Uterus (tissue), 4 donors: Measurements from ENCODE around the gene YES1. TPM values are rescaled to one million over a fixed set of nuclear protein-coding genes. Genes with fewer than 3 reads are reported as not detected.
A peak's percentile ranks its signal among the peaks of the same experiment; 100 is the strongest.

Source experiments
- DNase-seq, 2 donors: peaks; one replicate each; pipeline ENCODE4 v3.0.0-alpha.2; 2019 to 2020
- H3K27ac ChIP-seq, 2 donors: fragments of 200-600 bp; sonication (generic); 1 replicate in 1 of 2; 2 replicates in 1 of 2; pipeline ENCODE4 v1.5.1; 2016 to 2018
- H3K27me3 ChIP-seq, 2 donors: fragments of 200-600 bp; sonication (generic); one replicate each; pipeline ENCODE4 v1.5.1; 2018 to 2019; ENCODE audit warnings: control low read depth in 1 of 2
- H3K36me3 ChIP-seq, 2 donors: fragments of 200-600 bp; sonication (generic); one replicate each; pipeline ENCODE4 v1.5.1; 2019; ENCODE audit warnings: control low read depth in 1 of 2
- H3K4me1 ChIP-seq, 2 donors: fragments of 200-600 bp; sonication (generic); one replicate each; pipeline ENCODE4 v1.5.1; 2018 to 2019; ENCODE audit warnings: control low read depth in 1 of 2
- H3K4me3 ChIP-seq, 2 donors: fragments of 200-600 bp; sonication (generic); 1 replicate in 1 of 2; 2 replicates in 1 of 2; pipeline ENCODE4 v1.5.1; 2018 to 2019; ENCODE audit warnings: mild to moderate bottlenecking in 1 of 2
- H3K9me3 ChIP-seq, 2 donors: fragments of 200-600 bp; sonication (generic); one replicate each; pipeline ENCODE4 v1.5.1; 2019; ENCODE audit warnings: control low read depth in 1 of 2
- POLR2A ChIP-seq, 2 donors: fragments of 450-650 bp; IDR thresholded peaks; one replicate each; pipeline ENCODE4 v1.6.1; 2016; ENCODE audit warnings: antibody characterized with exemption in 2 of 2, mild to moderate bottlenecking in 1 of 2, moderate library complexity in 1 of 2
- intact Hi-C: fragments of 100-400 bp; cut with DNase I; formaldehyde crosslinking; loops from one replicate; pipeline ENCODE4 v1.15.1; 2023; ENCODE audit warnings: low total_unique reads
- total RNA-seq, 4 donors: library from RNA; depleted of rRNA in 3 of 4; stranded (reverse); fragments of >200 nt in 3 of 4; gene quantifications; one replicate each; pipeline versions ENCODE4 v1.1.0 to v1.2.4, GENCODE V29; 2014 to 2023
- TF ChIP-seq, protein P1 (sequence below), 4 experiments: fragments of 200-600 bp in 2 of 4; fragments of 450-650 bp in 2 of 4; sonication (generic) in 2 of 4; IDR thresholded peaks; one replicate each; pipeline ENCODE4 v1.5.1; 2016 to 2019; ENCODE audit warnings: antibody characterized with exemption in 4 of 4, mild to moderate bottlenecking in 2 of 4, moderate library complexity in 1 of 4
- donor health status: DM: yes; HTN: yes; CAD: no.

The YES1 gene
- total RNA-seq, 4 donors from 2014 or later: 21.0 to 158 (median 37.0) TPM

DNA sequence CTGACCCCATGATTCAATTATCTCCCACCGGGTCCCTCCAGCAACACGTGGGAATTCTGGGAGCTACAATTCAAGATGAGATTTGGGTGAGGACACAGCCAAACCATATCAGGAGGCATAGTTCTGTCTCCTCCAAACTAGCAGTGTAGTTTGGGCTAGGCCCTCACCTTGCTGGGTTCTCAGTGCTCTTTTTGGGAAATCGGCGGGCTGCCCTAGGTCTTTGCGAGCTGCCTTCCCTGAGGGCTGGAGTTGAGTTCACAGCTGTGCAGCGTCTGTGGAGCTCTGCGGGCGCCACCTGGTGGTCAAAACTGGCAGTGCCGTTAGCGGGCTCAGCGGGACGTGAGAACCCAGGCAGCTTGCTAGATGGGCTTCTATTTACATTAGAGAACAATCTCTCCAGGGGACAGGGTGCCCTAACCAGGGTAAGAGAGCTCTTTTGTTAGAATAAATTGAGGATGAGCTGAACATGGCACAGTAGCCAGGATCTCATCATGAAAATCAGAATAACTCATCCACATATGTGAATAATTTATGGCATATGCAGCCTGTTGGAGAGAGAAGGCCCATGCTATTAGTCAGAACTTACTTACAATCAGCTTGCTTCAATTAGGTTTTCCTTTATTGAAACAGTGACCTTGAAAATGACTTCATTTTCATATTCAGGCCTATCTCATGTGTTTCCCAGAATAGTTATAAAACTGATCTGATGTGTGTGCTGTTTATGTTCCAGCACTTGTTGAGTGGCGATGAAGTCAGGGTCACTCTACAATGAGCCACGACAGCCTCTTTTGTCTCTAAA, 27.4 kb upstream of the YES1 start:
- H3K4me3 ChIP-seq: no peak overlapping the region
- TF ChIP-seq POLR2A (IDR thresholded peaks at IDR 0.05): no peak
- TF ChIP-seq, protein P1, sequence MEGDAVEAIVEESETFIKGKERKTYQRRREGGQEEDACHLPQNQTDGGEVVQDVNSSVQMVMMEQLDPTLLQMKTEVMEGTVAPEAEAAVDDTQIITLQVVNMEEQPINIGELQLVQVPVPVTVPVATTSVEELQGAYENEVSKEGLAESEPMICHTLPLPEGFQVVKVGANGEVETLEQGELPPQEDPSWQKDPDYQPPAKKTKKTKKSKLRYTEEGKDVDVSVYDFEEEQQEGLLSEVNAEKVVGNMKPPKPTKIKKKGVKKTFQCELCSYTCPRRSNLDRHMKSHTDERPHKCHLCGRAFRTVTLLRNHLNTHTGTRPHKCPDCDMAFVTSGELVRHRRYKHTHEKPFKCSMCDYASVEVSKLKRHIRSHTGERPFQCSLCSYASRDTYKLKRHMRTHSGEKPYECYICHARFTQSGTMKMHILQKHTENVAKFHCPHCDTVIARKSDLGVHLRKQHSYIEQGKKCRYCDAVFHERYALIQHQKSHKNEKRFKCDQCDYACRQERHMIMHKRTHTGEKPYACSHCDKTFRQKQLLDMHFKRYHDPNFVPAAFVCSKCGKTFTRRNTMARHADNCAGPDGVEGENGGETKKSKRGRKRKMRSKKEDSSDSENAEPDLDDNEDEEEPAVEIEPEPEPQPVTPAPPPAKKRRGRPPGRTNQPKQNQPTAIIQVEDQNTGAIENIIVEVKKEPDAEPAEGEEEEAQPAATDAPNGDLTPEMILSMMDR (IDR thresholded peaks at IDR 0.05): peak; percentile 86 to 98 (median 92)
- H3K9me3 ChIP-seq: no peaks in the 10 kb centered on the region
- no peaks in the 10 kb centered on the region for H3K27me3 ChIP-seq
- no peaks in the 10 kb centered on the region for H3K36me3 ChIP-seq
- H3K4me1 ChIP-seq: no peaks in the 10 kb centered on the region
- intact Hi-C loops: loop anchor here (5.0 kb wide), 1 partner anchor 97 kb away; no protein-coding TSS in a partner anchor
- H3K27ac ChIP-seq: no peak overlapping the region
- DNase-seq: peak; percentile 85

DNA sequence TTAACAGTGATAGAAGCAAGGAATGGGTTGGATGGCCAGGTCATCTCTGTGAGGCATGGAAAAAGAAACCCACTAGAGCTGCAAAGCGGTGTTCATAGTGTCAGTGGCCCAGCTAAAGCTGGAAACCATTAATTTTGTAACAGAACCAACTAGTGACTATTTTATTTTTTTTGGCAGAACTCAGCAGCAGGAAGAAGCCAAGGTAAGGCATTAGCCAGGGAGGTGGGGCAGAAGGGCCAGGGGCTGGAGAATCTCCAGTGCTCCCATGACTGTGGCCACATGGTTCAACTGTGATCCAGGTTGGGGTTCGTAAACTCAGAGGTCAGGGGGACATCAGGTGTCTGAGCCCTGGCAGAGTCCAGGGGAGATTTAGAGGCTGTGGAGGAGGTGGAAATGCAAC, 25.9 kb upstream of the YES1 start:
- TF ChIP-seq, protein P1 (IDR thresholded peaks at IDR 0.05): no peak
- TF ChIP-seq POLR2A (IDR thresholded peaks at IDR 0.05): no peak

DNA sequence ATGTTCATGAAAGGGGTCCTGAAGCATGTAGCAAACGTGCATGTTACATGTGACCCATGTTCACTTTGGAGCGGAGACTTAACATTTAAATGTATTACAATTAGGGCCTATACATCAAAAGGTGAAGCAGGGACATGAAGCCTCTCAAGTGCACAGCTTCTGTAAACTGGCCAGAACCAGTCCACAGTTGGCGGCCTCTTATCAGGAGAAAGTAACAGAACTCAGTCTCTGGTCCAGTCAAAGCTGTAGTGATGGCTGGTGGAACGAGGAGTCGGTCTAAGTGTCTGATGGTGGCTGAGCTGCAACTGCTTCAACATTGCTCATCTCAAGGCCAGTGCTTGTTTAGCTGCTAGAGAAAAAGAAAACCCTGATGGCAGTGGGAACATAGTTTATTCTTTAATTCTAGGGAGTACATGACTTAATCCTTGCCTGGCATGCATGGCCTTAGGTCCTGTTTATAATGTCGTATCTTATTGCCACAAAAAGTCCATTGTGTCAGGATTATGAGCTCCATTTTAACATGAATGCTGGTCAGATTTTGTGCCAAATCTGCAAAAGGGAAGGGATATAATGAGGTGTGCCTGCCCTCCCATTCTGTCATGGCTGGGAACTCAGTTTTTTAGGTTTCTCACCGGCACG, 22.2 kb upstream of the YES1 start:
- H3K9me3 ChIP-seq: no peaks in the 10 kb centered on the region
- TF ChIP-seq, protein P1 (IDR thresholded peaks at IDR 0.05): no peak
- no peak for TF ChIP-seq POLR2A (IDR thresholded peaks at IDR 0.05)
- DNase-seq: no peak
- no peaks in the 10 kb centered on the region for H3K36me3 ChIP-seq
- H3K4me3 ChIP-seq: no peak overlapping the region
- no peak overlapping the region for H3K27ac ChIP-seq
- no peaks in the 10 kb centered on the region for H3K4me1 ChIP-seq
- no peaks in the 10 kb centered on the region for H3K27me3 ChIP-seq
- intact Hi-C loops: no loop called here

More for the DNA sequence above, 25.9 kb upstream of the YES1 start:
- H3K9me3 ChIP-seq: no peaks in the 10 kb centered on the region
- no peak overlapping the region for H3K27ac ChIP-seq
- no peak overlapping the region for H3K4me3 ChIP-seq
- intact Hi-C loops: loop anchor here (5.0 kb wide), 1 partner anchor 96 kb away; no protein-coding TSS in a partner anchor
- H3K36me3 ChIP-seq: no peaks in the 10 kb centered on the region
- H3K4me1 ChIP-seq: no peaks in the 10 kb centered on the region
- DNase-seq: no peak
- no peaks in the 10 kb centered on the region for H3K27me3 ChIP-seq

DNA sequence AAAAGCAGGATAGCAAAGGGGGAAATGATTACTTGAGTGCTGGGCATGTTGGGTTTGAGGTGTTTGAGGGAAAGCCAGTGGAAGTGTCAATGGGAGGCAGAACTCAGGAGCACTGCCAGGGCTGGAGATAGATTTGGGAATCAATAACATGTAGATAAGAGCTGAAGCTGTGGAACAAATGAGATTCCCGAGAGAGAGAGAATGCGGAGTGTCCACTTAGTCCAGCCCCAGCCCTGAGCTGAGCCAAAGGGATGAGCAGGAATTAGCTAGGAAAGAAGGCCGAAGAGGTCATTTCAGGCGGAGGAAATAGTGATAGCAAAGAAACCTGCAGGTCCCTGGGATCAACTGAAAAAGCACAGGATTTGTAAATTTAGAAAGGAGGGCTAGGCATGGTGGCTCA, 21.2 kb upstream of the YES1 start:
- Histone ChIP-seq H3K27ac (no peak overlapping the region), H3K4me3 (no peak overlapping the region), H3K4me1 (no peaks in the 10 kb centered on the region), H3K36me3 (no peaks in the 10 kb centered on the region), H3K27me3 (no peaks in the 10 kb centered on the region), H3K9me3 (no peaks in the 10 kb centered on the region)
- no peak for TF ChIP-seq POLR2A (IDR thresholded peaks at IDR 0.05)
- TF ChIP-seq, protein P1 (IDR thresholded peaks at IDR 0.05): no peak
- no peak for DNase-seq
- intact Hi-C loops: no loop called here

DNA sequence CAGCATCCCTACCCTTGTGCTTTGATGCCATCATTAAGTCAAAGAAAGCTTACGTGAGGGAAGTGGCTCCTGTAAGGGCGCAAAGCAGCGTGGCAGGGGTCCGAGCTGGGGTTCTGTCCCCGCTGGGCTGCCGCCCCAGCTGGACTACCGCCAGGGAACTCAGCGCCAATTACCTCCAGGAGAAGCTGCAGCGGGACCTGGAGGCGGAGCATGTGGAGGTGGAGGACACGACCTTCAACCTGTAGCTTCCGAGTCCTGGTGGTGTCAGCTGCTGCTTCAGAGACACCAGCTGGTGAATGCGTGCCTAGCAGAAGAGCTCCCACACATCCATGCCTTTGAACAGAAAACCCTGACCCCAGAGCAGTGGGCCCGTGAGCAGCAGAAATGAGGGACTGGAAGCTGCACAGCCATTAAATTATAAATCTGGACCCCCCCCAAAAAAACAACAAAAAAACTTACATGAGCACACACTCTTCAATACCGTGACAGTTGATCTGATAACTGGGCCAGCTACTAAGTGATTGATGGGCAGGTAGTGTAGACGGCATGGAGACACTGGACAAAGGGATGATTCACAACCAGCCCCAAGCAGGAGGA, 20.1 kb upstream of the YES1 start:
- intact Hi-C loops: no loop called here
- DNase-seq: no peak

More for the DNA sequence above, 20.1 kb upstream of the YES1 start:
- H3K4me3 ChIP-seq: no peak overlapping the region
- H3K4me1 ChIP-seq: no peaks in the 10 kb centered on the region
- H3K36me3 ChIP-seq: no peaks in the 10 kb centered on the region
- H3K27ac ChIP-seq: no peak overlapping the region
- H3K9me3 ChIP-seq: no peaks in the 10 kb centered on the region
- H3K27me3 ChIP-seq: no peaks in the 10 kb centered on the region
- no peak for TF ChIP-seq POLR2A (IDR thresholded peaks at IDR 0.05)
- TF ChIP-seq, protein P1 (IDR thresholded peaks at IDR 0.05): no peak
